ENCODE data around the gene HTT.

GRCh38 chr4:3046162-3046561 lies 28.3 kb upstream of the HTT start:
- TF ChIP-seq CTCF (conservative IDR thresholded peaks at IDR 0.05; ENCODE audit: low read length) (no peak), EZH2phosphoT487 (IDR thresholded peaks at IDR 0.05; ENCODE audit: borderline replicate concordance) (no peak)

Measured in Loucy (cell line).